GM23338 (cell line): Measurements from ENCODE around the gene ZCCHC8. TPM values are rescaled to one million over a fixed set of nuclear protein-coding genes. Genes with fewer than 3 reads are reported as not detected.

Source experiments
- ATAC-seq: fragments of 200-7000 bp; cut with Tn5 transposase; 3 replicates; pipeline ENCODE4 v1.9.1; 2020
- DNase-seq: peaks from one replicate; pipeline ENCODE4 v3.0.0-alpha.2; 2015; ENCODE audit warnings: low spot score
- H2AFZ ChIP-seq: fragments of 200-600 bp; sonication (generic); 2 replicates; pipeline ENCODE4 v1.8.0; 2016; ENCODE audit warnings: antibody characterized with exemption, mild to moderate bottlenecking, moderate library complexity
- H3F3A ChIP-seq: fragments of 200-600 bp; sonication (generic); replicated peaks from 2 replicates; pipeline ENCODE4 v1.8.0; 2017; ENCODE audit warnings: antibody characterized with exemption, mixed run types, low read depth
- H3K27ac ChIP-seq: fragments of 200-600 bp; sonication (generic); 2 replicates; pipeline ENCODE4 v1.6.1; 2016; ENCODE audit warnings: low read depth
- H3K27me3 ChIP-seq: fragments of 200-600 bp; sonication (generic); 2 replicates; pipeline ENCODE4 v1.8.0; 2016; ENCODE audit warnings: mild to moderate bottlenecking, mixed run types, moderate library complexity; ENCODE audit not compliant: insufficient read depth
- H3K36me3 ChIP-seq: fragments of 200-600 bp; sonication (generic); 2 replicates; pipeline ENCODE4 v1.8.0; 2016; ENCODE audit warnings: mild to moderate bottlenecking; ENCODE audit not compliant: insufficient read depth
- H3K4me1 ChIP-seq: fragments of 200-600 bp; sonication (generic); 2 replicates; pipeline ENCODE4 v1.8.0; 2016; ENCODE audit warnings: mild to moderate bottlenecking, moderate library complexity; ENCODE audit not compliant: insufficient read depth
- H3K4me2 ChIP-seq: fragments of 200-600 bp; sonication (generic); 2 replicates; pipeline ENCODE4 v1.7.1; 2017; ENCODE audit warnings: mixed run types
- H3K4me3 ChIP-seq: fragments of 200-600 bp; sonication (generic); 2 replicates; pipeline ENCODE4 v1.6.1; 2016; ENCODE audit warnings: mixed run types
- H3K79me2 ChIP-seq: fragments of 200-600 bp; sonication (generic); replicated peaks from 2 replicates; pipeline ENCODE4 v1.8.0; 2017; ENCODE audit warnings: mild to moderate bottlenecking; ENCODE audit not compliant: insufficient read depth
- H3K9me2 ChIP-seq: fragments of 200-600 bp; sonication (generic); 2 replicates; pipeline ENCODE4 v1.8.0; 2017; ENCODE audit not compliant: insufficient read depth
- H4K20me1 ChIP-seq: fragments of 200-600 bp; sonication (generic); replicated peaks from 2 replicates; pipeline ENCODE4 v1.8.0; 2017; ENCODE audit warnings: mild to moderate bottlenecking; ENCODE audit not compliant: insufficient read depth
- H3K27ac Mint-ChIP-seq: 2 replicates; pipeline ENCODE4 v1.8.0; 2020; ENCODE audit warnings: inconsistent platforms, mild to moderate bottlenecking, moderate library complexity, mixed read lengths
- H3K27me3 Mint-ChIP-seq: 3 replicates; pipeline ENCODE4 v1.8.0; 2022; ENCODE audit warnings: low read depth, mild to moderate bottlenecking, moderate library complexity, mixed read lengths, inconsistent platforms; ENCODE audit not compliant: insufficient read depth, poor library complexity
- H3K36me3 Mint-ChIP-seq: 3 replicates; pipeline ENCODE4 v1.8.0; 2021; ENCODE audit warnings: low read depth, mild to moderate bottlenecking, inconsistent platforms, moderate library complexity, mixed read lengths
- H3K4me1 Mint-ChIP-seq: 3 replicates; pipeline ENCODE4 v1.8.0; 2020; ENCODE audit warnings: mild to moderate bottlenecking, inconsistent platforms, mixed read lengths
- H3K4me3 Mint-ChIP-seq: 3 replicates; pipeline ENCODE4 v1.8.0; 2021; ENCODE audit warnings: moderate library complexity, mild to moderate bottlenecking, inconsistent platforms, mixed read lengths
- H3K9me3 Mint-ChIP-seq: 3 replicates; pipeline ENCODE4 v1.8.0; 2020; ENCODE audit warnings: moderate library complexity, mild to moderate bottlenecking, inconsistent platforms, mixed read lengths
- CREB1 ChIP-seq: fragments of 250-450 bp; sonication (Bioruptor Pico); IDR thresholded peaks from 2 replicates; pipeline ENCODE4 v1.5.0; 2020; ENCODE audit warnings: low read depth, mild to moderate bottlenecking, moderate library complexity
- EZH2 ChIP-seq: fragments of 200-600 bp; sonication (generic); IDR thresholded peaks from one replicate; pipeline ENCODE4 v1.8.0; 2017; ENCODE audit warnings: antibody characterized with exemption, mild to moderate bottlenecking, low read depth; ENCODE audit not compliant: unreplicated experiment
- EZH2phosphoT487 ChIP-seq: fragments of 200-600 bp; sonication (generic); IDR thresholded peaks from one replicate; pipeline ENCODE4 v1.8.1; 2018; ENCODE audit warnings: antibody characterized with exemption; ENCODE audit not compliant: unreplicated experiment
- JUNB ChIP-seq: IDR thresholded peaks from one replicate; pipeline ENCODE4 v1.6.1; 2016; ENCODE audit warnings: antibody characterized with exemption; ENCODE audit not compliant: unreplicated experiment
- NANOG ChIP-seq: IDR thresholded peaks from 2 replicates; pipeline ENCODE4 v1.6.1; 2016; ENCODE audit warnings: antibody characterized with exemption, borderline replicate concordance
- POLR2AphosphoS5 ChIP-seq: IDR thresholded peaks from 2 replicates; pipeline ENCODE4 v1.6.1; 2016; ENCODE audit warnings: antibody characterized with exemption, low read depth
- REST ChIP-seq: IDR thresholded peaks from one replicate; pipeline ENCODE4 v1.6.1; 2018; ENCODE audit warnings: antibody characterized with exemption; ENCODE audit not compliant: unreplicated experiment
- STAT1 ChIP-seq: IDR thresholded peaks from one replicate; pipeline ENCODE4 v1.6.1; 2016; ENCODE audit warnings: antibody characterized with exemption; ENCODE audit not compliant: unreplicated experiment
- ZNF114 ChIP-seq: fragments of 250-450 bp; sonication (Bioruptor Pico); IDR thresholded peaks from 2 replicates; pipeline ENCODE4 v1.5.0; 2020; ENCODE audit warnings: mild to moderate bottlenecking, moderate library complexity
- ZNF331 ChIP-seq: fragments of 250-450 bp; sonication (Bioruptor Pico); IDR thresholded peaks from 2 replicates; pipeline ENCODE4 v1.5.0; 2020; ENCODE audit warnings: low read depth, mild to moderate bottlenecking, moderate library complexity
- polyA plus RNA-seq: library from polyadenylated mRNA; unstranded; fragments of >200 nt; fragmentation: Nextera tagmentation; extraction: Ambion mirVana; gene quantifications from 2 replicates; pipeline ENCODE4 v1.2.1, GENCODE V29; 2016
- total RNA-seq: library from RNA; depleted of rRNA; stranded (reverse); fragments of >200 nt; shearing (Covaris generic); gene quantifications from 2 replicates; pipeline ENCODE4 v1.2.3, GENCODE V29; 2014
- TF ChIP-seq, protein P1 (sequence below): fragments of 250-450 bp; sonication (Bioruptor Pico); IDR thresholded peaks from 2 replicates; pipeline ENCODE4 v1.5.0; 2020; ENCODE audit warnings: mild to moderate bottlenecking, moderate library complexity
- TF ChIP-seq, protein P2 (sequence below): IDR thresholded peaks from 2 replicates; pipeline ENCODE4 v1.6.1; 2016; ENCODE audit warnings: antibody characterized with exemption
- TF ChIP-seq, protein P3 (sequence below), 2 experiments: fragments of 200-600 bp in 1 of 2; sonication (generic) in 1 of 2; conservative IDR thresholded peaks; 2 replicates each; pipeline versions ENCODE4 v1.5.1 to v1.6.1; 2016 to 2017; ENCODE audit warnings: antibody characterized with exemption in 2 of 2, low read depth in 2 of 2, mild to moderate bottlenecking in 2 of 2, moderate library complexity in 1 of 2

Gene ZCCHC8
- total and polyA plus RNA-seq, 2 experiments from 2014 or later, result 23.9 to 39.0 TPM

GRCh38 chr12:122545855-122546254 is 45.1 kb upstream of the ZCCHC8 start:
- H3F3A ChIP-seq, result no peaks in the 10 kb centered on the region
- no peaks in the 10 kb centered on the region for H3K27me3 ChIP-seq
- ATAC-seq (no peak), DNase-seq (no peak)
- no peak overlapping the region for H3K27ac ChIP-seq
- H3K4me1 ChIP-seq, result no peaks in the 10 kb centered on the region
- H3K36me3 Mint-ChIP-seq, result peaks cover 64% of the 10 kb centered on the region
- H2AFZ ChIP-seq, result no peak overlapping the region
- H3K79me2 ChIP-seq, result no peaks in the 10 kb centered on the region
- no peak overlapping the region for H3K4me2 ChIP-seq
- peaks cover 53% of the 10 kb centered on the region for H3K36me3 ChIP-seq
- no peak for TF ChIP-seq CREB1 (CRISPR knock-in tag)
- TF ChIP-seq STAT1, result no peak
- TF ChIP-seq NANOG, result no peak
- TF ChIP-seq JUNB, result no peak
- no peak for TF ChIP-seq REST
- no peak for TF ChIP-seq ZNF331
- TF ChIP-seq, protein P1, sequence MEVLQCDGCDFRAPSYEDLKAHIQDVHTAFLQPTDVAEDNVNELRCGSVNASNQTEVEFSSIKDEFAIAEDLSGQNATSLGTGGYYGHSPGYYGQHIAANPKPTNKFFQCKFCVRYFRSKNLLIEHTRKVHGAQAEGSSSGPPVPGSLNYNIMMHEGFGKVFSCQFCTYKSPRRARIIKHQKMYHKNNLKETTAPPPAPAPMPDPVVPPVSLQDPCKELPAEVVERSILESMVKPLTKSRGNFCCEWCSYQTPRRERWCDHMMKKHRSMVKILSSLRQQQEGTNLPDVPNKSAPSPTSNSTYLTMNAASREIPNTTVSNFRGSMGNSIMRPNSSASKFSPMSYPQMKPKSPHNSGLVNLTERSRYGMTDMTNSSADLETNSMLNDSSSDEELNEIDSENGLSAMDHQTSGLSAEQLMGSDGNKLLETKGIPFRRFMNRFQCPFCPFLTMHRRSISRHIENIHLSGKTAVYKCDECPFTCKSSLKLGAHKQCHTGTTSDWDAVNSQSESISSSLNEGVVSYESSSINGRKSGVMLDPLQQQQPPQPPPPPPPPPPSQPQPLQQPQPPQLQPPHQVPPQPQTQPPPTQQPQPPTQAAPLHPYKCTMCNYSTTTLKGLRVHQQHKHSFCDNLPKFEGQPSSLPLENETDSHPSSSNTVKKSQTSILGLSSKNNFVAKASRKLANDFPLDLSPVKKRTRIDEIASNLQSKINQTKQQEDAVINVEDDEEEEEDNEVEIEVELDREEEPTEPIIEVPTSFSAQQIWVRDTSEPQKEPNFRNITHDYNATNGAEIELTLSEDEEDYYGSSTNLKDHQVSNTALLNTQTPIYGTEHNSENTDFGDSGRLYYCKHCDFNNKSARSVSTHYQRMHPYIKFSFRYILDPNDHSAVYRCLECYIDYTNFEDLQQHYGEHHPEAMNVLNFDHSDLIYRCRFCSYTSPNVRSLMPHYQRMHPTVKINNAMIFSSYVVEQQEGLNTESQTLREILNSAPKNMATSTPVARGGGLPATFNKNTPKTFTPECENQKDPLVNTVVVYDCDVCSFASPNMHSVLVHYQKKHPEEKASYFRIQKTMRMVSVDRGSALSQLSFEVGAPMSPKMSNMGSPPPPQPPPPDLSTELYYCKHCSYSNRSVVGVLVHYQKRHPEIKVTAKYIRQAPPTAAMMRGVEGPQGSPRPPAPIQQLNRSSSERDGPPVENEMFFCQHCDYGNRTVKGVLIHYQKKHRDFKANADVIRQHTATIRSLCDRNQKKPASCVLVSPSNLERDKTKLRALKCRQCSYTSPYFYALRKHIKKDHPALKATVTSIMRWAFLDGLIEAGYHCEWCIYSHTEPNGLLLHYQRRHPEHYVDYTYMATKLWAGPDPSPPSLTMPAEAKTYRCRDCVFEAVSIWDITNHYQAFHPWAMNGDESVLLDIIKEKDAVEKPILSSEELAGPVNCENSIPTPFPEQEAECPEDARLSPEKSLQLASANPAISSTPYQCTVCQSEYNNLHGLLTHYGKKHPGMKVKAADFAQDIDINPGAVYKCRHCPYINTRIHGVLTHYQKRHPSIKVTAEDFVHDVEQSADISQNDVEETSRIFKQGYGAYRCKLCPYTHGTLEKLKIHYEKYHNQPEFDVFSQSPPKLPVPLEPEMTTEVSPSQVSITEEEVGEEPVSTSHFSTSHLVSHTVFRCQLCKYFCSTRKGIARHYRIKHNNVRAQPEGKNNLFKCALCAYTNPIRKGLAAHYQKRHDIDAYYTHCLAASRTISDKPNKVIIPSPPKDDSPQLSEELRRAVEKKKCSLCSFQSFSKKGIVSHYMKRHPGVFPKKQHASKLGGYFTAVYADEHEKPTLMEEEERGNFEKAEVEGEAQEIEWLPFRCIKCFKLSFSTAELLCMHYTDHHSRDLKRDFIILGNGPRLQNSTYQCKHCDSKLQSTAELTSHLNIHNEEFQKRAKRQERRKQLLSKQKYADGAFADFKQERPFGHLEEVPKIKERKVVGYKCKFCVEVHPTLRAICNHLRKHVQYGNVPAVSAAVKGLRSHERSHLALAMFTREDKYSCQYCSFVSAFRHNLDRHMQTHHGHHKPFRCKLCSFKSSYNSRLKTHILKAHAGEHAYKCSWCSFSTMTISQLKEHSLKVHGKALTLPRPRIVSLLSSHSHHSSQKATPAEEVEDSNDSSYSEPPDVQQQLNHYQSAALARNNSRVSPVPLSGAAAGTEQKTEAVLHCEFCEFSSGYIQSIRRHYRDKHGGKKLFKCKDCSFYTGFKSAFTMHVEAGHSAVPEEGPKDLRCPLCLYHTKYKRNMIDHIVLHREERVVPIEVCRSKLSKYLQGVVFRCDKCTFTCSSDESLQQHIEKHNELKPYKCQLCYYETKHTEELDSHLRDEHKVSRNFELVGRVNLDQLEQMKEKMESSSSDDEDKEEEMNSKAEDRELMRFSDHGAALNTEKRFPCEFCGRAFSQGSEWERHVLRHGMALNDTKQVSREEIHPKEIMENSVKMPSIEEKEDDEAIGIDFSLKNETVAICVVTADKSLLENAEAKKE (CRISPR knock-in tag), result no peak
- no peak for TF ChIP-seq ZNF114 (CRISPR knock-in tag)
- TF ChIP-seq EZH2, result no peak
- TF ChIP-seq, protein P2, sequence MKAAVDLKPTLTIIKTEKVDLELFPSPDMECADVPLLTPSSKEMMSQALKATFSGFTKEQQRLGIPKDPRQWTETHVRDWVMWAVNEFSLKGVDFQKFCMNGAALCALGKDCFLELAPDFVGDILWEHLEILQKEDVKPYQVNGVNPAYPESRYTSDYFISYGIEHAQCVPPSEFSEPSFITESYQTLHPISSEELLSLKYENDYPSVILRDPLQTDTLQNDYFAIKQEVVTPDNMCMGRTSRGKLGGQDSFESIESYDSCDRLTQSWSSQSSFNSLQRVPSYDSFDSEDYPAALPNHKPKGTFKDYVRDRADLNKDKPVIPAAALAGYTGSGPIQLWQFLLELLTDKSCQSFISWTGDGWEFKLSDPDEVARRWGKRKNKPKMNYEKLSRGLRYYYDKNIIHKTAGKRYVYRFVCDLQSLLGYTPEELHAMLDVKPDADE, result no peak
- TF ChIP-seq EZH2phosphoT487, result no peak
- TF ChIP-seq POLR2AphosphoS5, result no peak
- TF ChIP-seq, protein P3, sequence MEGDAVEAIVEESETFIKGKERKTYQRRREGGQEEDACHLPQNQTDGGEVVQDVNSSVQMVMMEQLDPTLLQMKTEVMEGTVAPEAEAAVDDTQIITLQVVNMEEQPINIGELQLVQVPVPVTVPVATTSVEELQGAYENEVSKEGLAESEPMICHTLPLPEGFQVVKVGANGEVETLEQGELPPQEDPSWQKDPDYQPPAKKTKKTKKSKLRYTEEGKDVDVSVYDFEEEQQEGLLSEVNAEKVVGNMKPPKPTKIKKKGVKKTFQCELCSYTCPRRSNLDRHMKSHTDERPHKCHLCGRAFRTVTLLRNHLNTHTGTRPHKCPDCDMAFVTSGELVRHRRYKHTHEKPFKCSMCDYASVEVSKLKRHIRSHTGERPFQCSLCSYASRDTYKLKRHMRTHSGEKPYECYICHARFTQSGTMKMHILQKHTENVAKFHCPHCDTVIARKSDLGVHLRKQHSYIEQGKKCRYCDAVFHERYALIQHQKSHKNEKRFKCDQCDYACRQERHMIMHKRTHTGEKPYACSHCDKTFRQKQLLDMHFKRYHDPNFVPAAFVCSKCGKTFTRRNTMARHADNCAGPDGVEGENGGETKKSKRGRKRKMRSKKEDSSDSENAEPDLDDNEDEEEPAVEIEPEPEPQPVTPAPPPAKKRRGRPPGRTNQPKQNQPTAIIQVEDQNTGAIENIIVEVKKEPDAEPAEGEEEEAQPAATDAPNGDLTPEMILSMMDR (conservative IDR thresholded peaks at IDR 0.05; ENCODE audit: low read depth in 2 of 2), result no peak
- no peaks in the 10 kb centered on the region for H3K9me3 Mint-ChIP-seq
- peaks cover 4% of the 10 kb centered on the region for H4K20me1 ChIP-seq
- no peaks in the 10 kb centered on the region for H3K9me2 ChIP-seq
- no peak overlapping the region for H3K4me3 Mint-ChIP-seq
- no peak overlapping the region for H3K4me3 ChIP-seq
- H3K27me3 Mint-ChIP-seq, result no peaks in the 10 kb centered on the region
- H3K4me1 Mint-ChIP-seq, result no peaks in the 10 kb centered on the region
- no peak overlapping the region for H3K27ac Mint-ChIP-seq
